Tibial nerve (tissue), 4 donors: ENCODE results near the gene ZER1.
"Not testable (repeated sequence)": the region's sequence is repeated elsewhere in the genome, so short reads cannot be mapped to it uniquely, and the experiment has no call there.

Experiments used
- EP300 ChIP-seq, 2 donors: sonication (generic); formaldehyde crosslinking; IDR thresholded peaks; one replicate each; pipeline ENCODE4 v1.6.1; 2017; ENCODE audit warnings: antibody characterized with exemption in 2 of 2, mild to moderate bottlenecking in 1 of 2
- POLR2A ChIP-seq, 2 donors: fragments of 450-650 bp; IDR thresholded peaks; one replicate each; pipeline ENCODE4 v1.6.1; 2017; ENCODE audit warnings: antibody characterized with exemption in 2 of 2, mild to moderate bottlenecking in 2 of 2, moderate library complexity in 2 of 2
- TF ChIP-seq, protein P1 (sequence below), 5 experiments: fragments of 200-600 bp in 3 of 5; fragments of 450-650 bp in 2 of 5; sonication (generic) in 3 of 5; IDR thresholded peaks; one replicate each; pipeline ENCODE4 v1.5.1; 2016 to 2019; ENCODE audit warnings: antibody characterized with exemption in 5 of 5, mild to moderate bottlenecking in 3 of 5, moderate library complexity in 2 of 5

GRCh38 chr9:128693738-128694137 is 78.0 kb downstream of the ZER1 start:
- not testable (repeated sequence) for TF ChIP-seq EP300, POLR2A (IDR thresholded peaks at IDR 0.05)
- TF ChIP-seq, protein P1, sequence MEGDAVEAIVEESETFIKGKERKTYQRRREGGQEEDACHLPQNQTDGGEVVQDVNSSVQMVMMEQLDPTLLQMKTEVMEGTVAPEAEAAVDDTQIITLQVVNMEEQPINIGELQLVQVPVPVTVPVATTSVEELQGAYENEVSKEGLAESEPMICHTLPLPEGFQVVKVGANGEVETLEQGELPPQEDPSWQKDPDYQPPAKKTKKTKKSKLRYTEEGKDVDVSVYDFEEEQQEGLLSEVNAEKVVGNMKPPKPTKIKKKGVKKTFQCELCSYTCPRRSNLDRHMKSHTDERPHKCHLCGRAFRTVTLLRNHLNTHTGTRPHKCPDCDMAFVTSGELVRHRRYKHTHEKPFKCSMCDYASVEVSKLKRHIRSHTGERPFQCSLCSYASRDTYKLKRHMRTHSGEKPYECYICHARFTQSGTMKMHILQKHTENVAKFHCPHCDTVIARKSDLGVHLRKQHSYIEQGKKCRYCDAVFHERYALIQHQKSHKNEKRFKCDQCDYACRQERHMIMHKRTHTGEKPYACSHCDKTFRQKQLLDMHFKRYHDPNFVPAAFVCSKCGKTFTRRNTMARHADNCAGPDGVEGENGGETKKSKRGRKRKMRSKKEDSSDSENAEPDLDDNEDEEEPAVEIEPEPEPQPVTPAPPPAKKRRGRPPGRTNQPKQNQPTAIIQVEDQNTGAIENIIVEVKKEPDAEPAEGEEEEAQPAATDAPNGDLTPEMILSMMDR (IDR thresholded peaks at IDR 0.05): not testable (repeated sequence)
